Colonic mucosa (tissue), 4 donors: ENCODE results near the gene GDE1. TPM values are rescaled to one million over a fixed set of nuclear protein-coding genes. Genes with fewer than 3 reads are reported as not detected.

Experiments used
- DNase-seq: peaks from one replicate; pipeline ENCODE4 v3.0.0-alpha.2; 2020
- H3K27ac ChIP-seq: fragments of 200-600 bp; one replicate; pipeline ENCODE4 v1.8.0; 2021
- H3K27me3 ChIP-seq: fragments of 200-600 bp; one replicate; pipeline ENCODE4 v1.8.0; 2021
- H3K36me3 ChIP-seq: fragments of 200-600 bp; one replicate; pipeline ENCODE4 v1.8.0; 2021
- H3K4me1 ChIP-seq: fragments of 200-600 bp; one replicate; pipeline ENCODE4 v1.8.0; 2021; ENCODE audit warnings: mild to moderate bottlenecking
- H3K4me3 ChIP-seq: fragments of 200-600 bp; one replicate; pipeline ENCODE4 v1.8.0; 2021
- H3K9ac ChIP-seq, 2 donors: one replicate each; pipeline ENCODE4 v1.7.0; 2013; ENCODE audit warnings: control low read depth in 2 of 2, low read depth in 2 of 2, low read length in 2 of 2
- H3K9me3 ChIP-seq: fragments of 200-600 bp; one replicate; pipeline ENCODE4 v1.8.0; 2021
- intact Hi-C: fragments of 100-400 bp; cut with DNase I; formaldehyde crosslinking; loops from one replicate; pipeline ENCODE4 v1.14.1; 2022
- total RNA-seq, 2 donors: library from RNA; stranded (reverse); fragmentation: NEBNext Ultra II Directional in 1 of 2; extraction: Animal tissue kit (Norgen Biotek cat#: 25700) in 1 of 2; gene quantifications; one replicate each; pipeline ENCODE4 v1.2.1, GENCODE V29; 2021
- TF ChIP-seq, protein P1 (sequence below): fragments of 200-600 bp; IDR thresholded peaks from one replicate; pipeline ENCODE4 v1.8.0; 2022; ENCODE audit warnings: antibody characterized with exemption, mild to moderate bottlenecking
- donor health status: healthy.
- donor health status: DM: no; HTN: no; CAD: no.
- donor health status: DM: no; HTN: no; CAD: no.

GDE1 gene
- total RNA-seq, 2 donors from 2014 or later = 81.6 to 128 TPM

DNA sequence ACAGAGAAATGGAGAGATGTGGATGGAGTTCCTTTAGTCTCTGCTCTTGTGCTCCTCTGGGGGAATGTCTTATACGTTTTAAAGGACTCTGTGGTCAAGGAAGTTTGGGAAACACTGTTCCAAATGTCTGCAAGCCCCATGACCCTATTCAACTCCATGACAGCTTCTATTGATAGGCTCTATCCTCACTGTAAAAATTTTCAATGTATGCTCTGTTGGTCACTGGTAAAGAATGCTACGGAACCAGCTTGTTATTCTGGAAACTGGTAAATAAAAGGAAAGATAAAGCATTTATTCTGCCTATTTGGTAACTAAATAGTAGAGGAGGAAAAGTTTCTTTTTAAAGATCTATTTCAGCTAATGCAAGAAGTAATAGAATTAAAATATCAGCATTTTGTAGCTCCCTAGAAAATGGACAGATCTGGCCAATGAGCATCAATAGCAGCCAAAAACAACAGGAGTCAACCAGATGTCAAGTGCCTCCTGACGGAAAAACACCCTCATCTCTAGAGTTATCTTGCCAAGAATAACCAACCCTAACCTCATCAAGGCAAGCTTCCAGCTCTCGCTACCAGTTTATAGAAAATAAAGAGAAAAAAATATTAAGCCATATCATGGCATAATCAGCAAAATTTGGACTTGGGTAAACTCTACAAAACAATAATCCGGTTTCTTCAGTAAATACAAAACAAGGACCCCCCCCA lies 16.1 kb downstream of the GDE1 start:
- no peak overlapping the region for H3K27ac ChIP-seq

DNA sequence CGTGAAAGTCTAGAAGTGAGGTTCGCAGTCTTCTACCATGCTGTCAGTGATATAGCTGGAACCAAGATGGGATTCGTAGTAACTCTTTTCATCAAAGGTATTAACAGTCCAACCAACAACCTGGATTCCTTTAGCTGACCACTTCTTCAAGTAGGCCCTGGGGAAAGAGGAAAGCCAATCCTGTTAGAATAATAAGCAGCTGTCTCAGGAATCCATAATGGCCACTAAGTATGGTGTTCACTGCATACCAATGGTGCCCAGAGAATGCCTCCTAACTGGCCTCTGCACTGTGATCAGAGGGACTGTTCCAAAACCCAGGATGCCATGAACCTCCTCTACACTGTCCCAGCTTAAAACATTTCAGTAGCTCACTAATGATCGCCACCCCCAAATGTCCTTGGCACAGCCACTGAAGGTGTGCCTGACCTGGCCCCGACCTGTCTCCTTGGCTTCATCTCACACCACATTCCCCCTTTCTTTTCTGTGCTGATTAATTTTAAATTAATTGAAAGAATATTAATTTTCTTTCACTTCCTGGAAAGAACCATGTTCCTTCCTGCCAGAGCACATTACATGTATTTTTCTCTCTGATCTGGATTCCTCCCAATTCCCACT lies 18.3 kb downstream of the GDE1 start:
- Histone ChIP-seq H3K4me1 (no peaks in the 10 kb centered on the region), H3K27ac (no peak overlapping the region), H3K4me3 (no peak overlapping the region), H3K27me3 (no peaks in the 10 kb centered on the region), H3K9me3 (no peaks in the 10 kb centered on the region), H3K36me3 (peaks cover 26% of the 10 kb centered on the region), H3K9ac (no peak overlapping the region)
- TF ChIP-seq, protein P1, sequence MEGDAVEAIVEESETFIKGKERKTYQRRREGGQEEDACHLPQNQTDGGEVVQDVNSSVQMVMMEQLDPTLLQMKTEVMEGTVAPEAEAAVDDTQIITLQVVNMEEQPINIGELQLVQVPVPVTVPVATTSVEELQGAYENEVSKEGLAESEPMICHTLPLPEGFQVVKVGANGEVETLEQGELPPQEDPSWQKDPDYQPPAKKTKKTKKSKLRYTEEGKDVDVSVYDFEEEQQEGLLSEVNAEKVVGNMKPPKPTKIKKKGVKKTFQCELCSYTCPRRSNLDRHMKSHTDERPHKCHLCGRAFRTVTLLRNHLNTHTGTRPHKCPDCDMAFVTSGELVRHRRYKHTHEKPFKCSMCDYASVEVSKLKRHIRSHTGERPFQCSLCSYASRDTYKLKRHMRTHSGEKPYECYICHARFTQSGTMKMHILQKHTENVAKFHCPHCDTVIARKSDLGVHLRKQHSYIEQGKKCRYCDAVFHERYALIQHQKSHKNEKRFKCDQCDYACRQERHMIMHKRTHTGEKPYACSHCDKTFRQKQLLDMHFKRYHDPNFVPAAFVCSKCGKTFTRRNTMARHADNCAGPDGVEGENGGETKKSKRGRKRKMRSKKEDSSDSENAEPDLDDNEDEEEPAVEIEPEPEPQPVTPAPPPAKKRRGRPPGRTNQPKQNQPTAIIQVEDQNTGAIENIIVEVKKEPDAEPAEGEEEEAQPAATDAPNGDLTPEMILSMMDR = no peak
- intact Hi-C loops = loop anchor here (5.0 to 10.0 kb wide), 2 partner anchors 116 to 419 kb away; no protein-coding TSS in a partner anchor
- no peak for DNase-seq

More for the DNA sequence above, 16.1 kb downstream of the GDE1 start:
- DNase-seq = no peak
- no peak overlapping the region for H3K4me3 ChIP-seq
- H3K9me3 ChIP-seq = no peaks in the 10 kb centered on the region
- intact Hi-C loops = loop anchor here (10.0 kb wide), 1 partner anchor 421 kb away; no protein-coding TSS in a partner anchor
- no peaks in the 10 kb centered on the region for H3K4me1 ChIP-seq
- H3K27me3 ChIP-seq = no peaks in the 10 kb centered on the region
- H3K9ac ChIP-seq = no peak overlapping the region
- TF ChIP-seq, protein P1 = no peak
- H3K36me3 ChIP-seq = peaks cover 26% of the 10 kb centered on the region

DNA sequence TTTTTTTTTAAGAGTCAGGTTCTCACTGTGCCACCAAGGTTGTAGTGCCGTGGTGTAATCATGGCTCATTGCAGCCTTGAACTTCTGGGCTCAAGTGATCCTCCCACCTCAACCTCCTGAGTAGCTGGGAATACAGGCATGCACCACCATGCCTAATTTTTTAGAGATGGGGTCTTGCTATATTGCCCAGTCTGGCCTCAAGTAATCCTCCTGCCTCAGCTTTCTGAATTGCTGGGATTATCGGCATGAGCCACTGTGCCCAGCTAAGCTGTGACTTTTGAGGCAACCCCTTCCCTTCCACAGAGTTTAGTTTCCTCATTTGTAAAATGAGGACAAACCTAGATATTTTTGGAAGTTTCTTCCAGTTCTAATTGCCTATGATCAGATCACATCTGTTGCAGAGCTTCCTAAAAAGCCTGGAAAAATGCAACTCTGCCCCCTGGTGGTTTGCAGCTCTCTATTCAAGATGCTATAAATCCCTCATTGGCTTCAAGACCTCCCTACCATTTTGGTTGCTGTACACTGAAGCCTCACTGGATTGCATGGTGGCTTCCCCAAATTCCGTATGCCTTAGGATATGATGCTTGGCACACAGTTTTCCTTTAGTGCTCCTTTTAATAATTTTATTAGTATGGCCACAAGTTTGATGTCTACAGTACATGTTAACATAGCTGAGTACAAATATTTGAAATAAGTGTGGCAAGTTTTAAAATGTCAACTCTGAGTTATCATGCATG lies 19.3 kb downstream of the GDE1 start:
- H3K27ac ChIP-seq = no peak overlapping the region
- H3K9me3 ChIP-seq = no peaks in the 10 kb centered on the region
- H3K4me3 ChIP-seq = no peak overlapping the region
- no peak overlapping the region for H3K9ac ChIP-seq
- no peaks in the 10 kb centered on the region for H3K27me3 ChIP-seq
- intact Hi-C loops = loop anchor here (5.0 to 10.0 kb wide), 2 partner anchors 115 to 418 kb away; no protein-coding TSS in a partner anchor
- TF ChIP-seq, protein P1 = peak; percentile 61
- no peaks in the 10 kb centered on the region for H3K4me1 ChIP-seq
- H3K36me3 ChIP-seq = peaks cover 26% of the 10 kb centered on the region
- DNase-seq = peak; percentile 84

DNA sequence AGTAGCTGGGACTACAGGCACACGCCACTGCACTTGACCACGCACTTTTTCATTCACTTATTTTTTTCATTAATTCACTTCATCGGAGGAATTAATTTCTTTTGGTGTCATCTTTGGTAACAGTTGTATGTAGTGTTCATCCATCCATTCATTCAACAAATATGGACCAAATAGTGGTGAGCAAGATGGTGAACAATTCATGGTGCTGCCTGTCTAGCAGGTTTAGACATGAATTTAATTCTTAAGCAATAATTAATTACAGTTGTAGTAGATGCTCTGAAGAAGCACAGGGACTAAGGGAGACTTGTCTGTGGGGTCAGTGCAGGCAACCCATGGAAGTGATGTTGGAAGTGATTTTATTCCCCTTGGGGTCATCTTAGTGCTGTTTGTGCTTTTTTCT lies 22.4 kb downstream of the GDE1 start:
- intact Hi-C loops = no loop called here
- no peaks in the 10 kb centered on the region for H3K9me3 ChIP-seq
- H3K36me3 ChIP-seq = peaks cover 22% of the 10 kb centered on the region
- no peak overlapping the region for H3K4me3 ChIP-seq
- no peaks in the 10 kb centered on the region for H3K4me1 ChIP-seq
- H3K27ac ChIP-seq = no peak overlapping the region
- DNase-seq = no peak
- no peak overlapping the region for H3K9ac ChIP-seq
- TF ChIP-seq, protein P1 = no peak
- H3K27me3 ChIP-seq = no peaks in the 10 kb centered on the region

DNA sequence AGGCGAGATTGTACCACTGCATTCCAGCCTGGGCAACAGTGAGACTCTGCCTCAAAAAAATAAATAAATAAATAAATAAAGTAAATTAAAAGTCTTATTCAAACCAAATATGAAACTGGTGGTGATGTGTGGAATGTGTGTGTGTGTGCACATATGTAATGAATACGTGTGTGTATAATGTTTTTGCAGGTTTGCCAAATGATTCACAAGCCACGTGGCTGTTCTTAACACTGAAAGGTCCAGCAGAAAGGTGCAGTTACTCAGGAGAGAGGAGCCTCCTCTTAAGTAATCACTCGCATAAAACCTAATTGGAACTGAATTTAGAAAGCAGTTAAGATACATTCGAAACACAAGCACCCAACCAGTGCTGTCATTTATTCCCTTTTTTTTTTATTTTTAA lies 22.9 kb downstream of the GDE1 start:
- DNase-seq = no peak
- Histone ChIP-seq H3K9me3 (no peaks in the 10 kb centered on the region), H3K4me3 (no peak overlapping the region), H3K4me1 (no peaks in the 10 kb centered on the region), H3K27me3 (no peaks in the 10 kb centered on the region), H3K36me3 (peaks cover 22% of the 10 kb centered on the region), H3K9ac (no peak overlapping the region), H3K27ac (no peak overlapping the region)
- TF ChIP-seq, protein P1 = no peak
- intact Hi-C loops = no loop called here
